Epithelial cell of esophagus (primary cell): ENCODE data around the gene FOSB.
A peak's percentile ranks its signal among the peaks of the same experiment; 100 is the strongest.

Source experiments
- DNase-seq: peaks from one replicate; pipeline ENCODE4 v3.0.0; 2010; ENCODE audit warnings: low read depth
- H3K4me3 ChIP-seq: 2 replicates; pipeline ENCODE4 v1.5.1; 2011; ENCODE audit warnings: mild to moderate bottlenecking, low read length, control low read depth
- CTCF ChIP-seq: IDR thresholded peaks from 2 replicates; pipeline ENCODE4 v1.5.1; 2011; ENCODE audit warnings: low read depth, mild to moderate bottlenecking, low read length, control low read depth, inconsistent platforms; ENCODE audit not compliant: insufficient read depth; ENCODE audit errors: missing control alignments

Gene FOSB

DNA sequence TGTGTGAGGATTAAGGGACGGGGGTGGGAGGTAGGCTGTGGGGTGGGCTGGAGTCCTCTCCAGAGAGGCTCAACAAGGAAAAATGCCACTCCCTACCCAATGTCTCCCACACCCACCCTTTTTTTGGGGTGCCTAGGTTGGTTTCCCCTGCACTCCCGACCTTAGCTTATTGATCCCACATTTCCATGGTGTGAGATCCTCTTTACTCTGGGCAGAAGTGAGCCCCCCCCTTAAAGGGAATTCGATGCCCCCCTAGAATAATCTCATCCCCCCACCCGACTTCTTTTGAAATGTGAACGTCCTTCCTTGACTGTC, 5.5 kb downstream of the FOSB start:
- no peak for TF ChIP-seq CTCF
- no peak overlapping the region for H3K4me3 ChIP-seq
- no peak for DNase-seq

DNA sequence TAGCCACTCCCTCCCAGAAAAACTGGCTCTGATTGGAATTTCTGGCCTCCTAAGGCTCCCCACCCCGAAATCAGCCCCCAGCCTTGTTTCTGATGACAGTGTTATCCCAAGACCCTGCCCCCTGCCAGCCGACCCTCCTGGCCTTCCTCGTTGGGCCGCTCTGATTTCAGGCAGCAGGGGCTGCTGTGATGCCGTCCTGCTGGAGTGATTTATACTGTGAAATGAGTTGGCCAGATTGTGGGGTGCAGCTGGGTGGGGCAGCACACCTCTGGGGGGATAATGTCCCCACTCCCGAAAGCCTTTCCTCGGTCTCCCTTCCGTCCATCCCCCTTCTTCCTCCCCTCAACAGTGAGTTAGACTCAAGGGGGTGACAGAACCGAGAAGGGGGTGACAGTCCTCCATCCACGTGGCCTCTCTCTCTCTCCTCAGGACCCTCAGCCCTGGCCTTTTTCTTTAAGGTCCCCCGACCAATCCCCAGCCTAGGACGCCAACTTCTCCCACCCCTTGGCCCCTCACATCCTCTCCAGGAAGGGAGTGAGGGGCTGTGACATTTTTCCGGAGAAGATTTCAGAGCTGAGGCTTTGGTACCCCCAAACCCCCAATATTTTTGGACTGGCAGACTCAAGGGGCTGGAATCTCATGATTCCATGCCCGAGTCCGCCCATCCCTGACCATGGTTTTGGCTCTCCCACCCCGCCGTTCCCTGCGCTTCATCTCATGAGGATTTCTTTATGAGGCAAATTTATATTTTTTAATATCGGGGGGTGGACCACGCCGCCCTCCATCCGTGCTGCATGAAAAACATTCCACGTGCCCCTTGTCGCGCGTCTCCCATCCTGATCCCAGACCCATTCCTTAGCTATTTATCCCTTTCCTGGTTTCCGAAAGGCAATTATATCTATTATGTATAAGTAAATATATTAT, 6.1 kb downstream of the FOSB start:
- no peak for TF ChIP-seq CTCF
- no peak for DNase-seq
- no peak overlapping the region for H3K4me3 ChIP-seq

DNA sequence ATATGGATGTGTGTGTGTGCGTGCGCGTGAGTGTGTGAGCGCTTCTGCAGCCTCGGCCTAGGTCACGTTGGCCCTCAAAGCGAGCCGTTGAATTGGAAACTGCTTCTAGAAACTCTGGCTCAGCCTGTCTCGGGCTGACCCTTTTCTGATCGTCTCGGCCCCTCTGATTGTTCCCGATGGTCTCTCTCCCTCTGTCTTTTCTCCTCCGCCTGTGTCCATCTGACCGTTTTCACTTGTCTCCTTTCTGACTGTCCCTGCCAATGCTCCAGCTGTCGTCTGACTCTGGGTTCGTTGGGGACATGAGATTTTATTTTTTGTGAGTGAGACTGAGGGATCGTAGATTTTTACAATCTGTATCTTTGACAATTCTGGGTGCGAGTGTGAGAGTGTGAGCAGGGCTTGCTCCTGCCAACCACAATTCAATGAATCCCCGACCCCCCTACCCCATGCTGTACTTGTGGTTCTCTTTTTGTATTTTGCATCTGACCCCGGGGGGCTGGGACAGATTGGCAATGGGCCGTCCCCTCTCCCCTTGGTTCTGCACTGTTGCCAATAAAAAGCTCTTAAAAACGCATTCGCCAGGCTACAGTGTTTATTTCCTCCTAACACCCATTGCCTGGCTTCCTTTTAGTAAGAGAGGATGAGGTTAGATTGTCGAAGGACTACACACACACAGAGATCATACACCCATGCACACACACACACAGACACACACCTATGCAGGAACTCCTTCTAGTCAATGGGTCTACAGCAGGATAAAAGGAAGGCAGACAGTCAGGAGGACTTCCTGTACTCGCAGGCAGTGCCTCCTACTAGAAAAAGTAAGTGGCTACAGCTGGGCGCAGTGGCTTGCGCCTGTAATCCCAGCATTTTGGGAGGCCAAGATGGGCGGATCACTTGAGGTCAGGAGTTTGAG, 7.1 kb downstream of the FOSB start:
- TF ChIP-seq CTCF = no peak
- no peak overlapping the region for H3K4me3 ChIP-seq
- DNase-seq = peak; percentile 45

DNA sequence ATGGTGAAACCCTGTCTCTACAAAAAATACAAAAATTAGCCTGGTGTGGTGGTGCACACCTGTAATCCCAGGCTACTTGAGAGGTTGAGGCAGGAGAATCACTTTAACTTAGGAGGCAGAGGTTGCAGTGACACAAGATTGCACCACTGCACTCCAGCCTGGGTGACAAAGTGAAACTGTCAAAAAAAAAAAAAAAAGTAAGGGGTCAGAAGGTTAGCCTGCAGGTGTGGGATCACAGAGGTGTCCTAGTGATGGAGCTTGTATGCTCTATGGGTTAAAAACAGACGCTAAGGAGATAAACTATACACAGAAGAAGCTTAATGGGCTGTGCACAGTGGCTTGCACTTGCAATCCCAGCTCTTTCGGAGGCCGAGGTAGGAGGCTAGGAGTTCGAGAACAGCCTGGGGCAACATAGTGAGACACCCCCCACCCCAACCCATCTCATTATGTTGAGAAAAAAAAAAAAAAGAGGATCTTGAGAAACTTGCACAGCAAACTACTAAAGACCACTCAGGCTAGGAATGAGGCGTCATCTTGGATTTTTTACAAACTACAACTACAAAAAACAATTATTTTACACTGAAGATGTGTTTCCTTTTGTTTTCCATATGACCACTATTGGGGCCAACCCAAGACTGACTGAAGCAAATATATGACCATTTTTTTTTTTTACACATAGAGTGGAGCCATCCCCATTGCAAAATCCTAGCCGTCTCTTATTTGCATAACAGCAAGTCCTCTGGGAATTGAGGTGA, 7.9 kb downstream of the FOSB start:
- no peak overlapping the region for H3K4me3 ChIP-seq
- peak; percentile 36 for DNase-seq
- TF ChIP-seq CTCF = no peak

- no peak for DNase-seq
- no peak for TF ChIP-seq CTCF
- no peak overlapping the region for H3K4me3 ChIP-seq
Observed at GRCh38 chr19:45476304-45476703, 8.5 kb downstream of the FOSB start.

DNA sequence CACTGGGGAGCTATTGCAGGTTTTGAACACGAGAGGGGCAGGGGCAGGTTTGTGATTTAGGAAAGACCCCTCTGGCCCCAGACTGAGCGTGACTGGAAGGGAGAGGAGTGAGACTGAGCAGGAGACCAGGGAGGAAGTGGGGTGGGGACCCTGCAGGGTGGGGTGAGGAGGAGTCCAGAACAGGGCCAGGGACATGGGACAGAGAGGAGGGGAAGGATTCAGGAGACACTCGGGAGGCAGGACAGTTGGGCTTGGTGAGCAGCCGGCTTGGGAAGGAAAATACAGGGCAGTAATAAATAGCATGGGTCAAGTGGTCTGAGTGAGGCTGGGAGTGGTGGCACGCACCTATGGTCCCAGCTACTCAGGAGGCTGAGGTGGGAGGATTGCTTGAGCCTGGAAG, 9.4 kb downstream of the FOSB start:
- no peak for DNase-seq

More for the DNA sequence above, 9.4 kb downstream of the FOSB start:
- no peak for TF ChIP-seq CTCF
- no peak overlapping the region for H3K4me3 ChIP-seq
